Uterus (tissue), 4 donors: ENCODE results near the gene SFSWAP. TPM values are rescaled to one million over a fixed set of nuclear protein-coding genes. Genes with fewer than 3 reads are reported as not detected.

Experiments used
- DNase-seq, 2 donors: peaks; one replicate each; pipeline ENCODE4 v3.0.0-alpha.2; 2019 to 2020
- H3K27ac ChIP-seq, 2 donors: fragments of 200-600 bp; sonication (generic); 1 replicate in 1 of 2; 2 replicates in 1 of 2; pipeline ENCODE4 v1.5.1; 2016 to 2018
- H3K27me3 ChIP-seq, 2 donors: fragments of 200-600 bp; sonication (generic); one replicate each; pipeline ENCODE4 v1.5.1; 2018 to 2019; ENCODE audit warnings: control low read depth in 1 of 2
- H3K36me3 ChIP-seq, 2 donors: fragments of 200-600 bp; sonication (generic); one replicate each; pipeline ENCODE4 v1.5.1; 2019; ENCODE audit warnings: control low read depth in 1 of 2
- H3K4me1 ChIP-seq, 2 donors: fragments of 200-600 bp; sonication (generic); one replicate each; pipeline ENCODE4 v1.5.1; 2018 to 2019; ENCODE audit warnings: control low read depth in 1 of 2
- H3K4me3 ChIP-seq, 2 donors: fragments of 200-600 bp; sonication (generic); 1 replicate in 1 of 2; 2 replicates in 1 of 2; pipeline ENCODE4 v1.5.1; 2018 to 2019; ENCODE audit warnings: mild to moderate bottlenecking in 1 of 2
- H3K9me3 ChIP-seq, 2 donors: fragments of 200-600 bp; sonication (generic); one replicate each; pipeline ENCODE4 v1.5.1; 2019; ENCODE audit warnings: control low read depth in 1 of 2
- POLR2A ChIP-seq, 2 donors: fragments of 450-650 bp; IDR thresholded peaks; one replicate each; pipeline ENCODE4 v1.6.1; 2016; ENCODE audit warnings: antibody characterized with exemption in 2 of 2, mild to moderate bottlenecking in 1 of 2, moderate library complexity in 1 of 2
- intact Hi-C: fragments of 100-400 bp; cut with DNase I; formaldehyde crosslinking; loops from one replicate; pipeline ENCODE4 v1.15.1; 2023; ENCODE audit warnings: low total_unique reads
- total RNA-seq, 4 donors: library from RNA; depleted of rRNA in 3 of 4; stranded (reverse); fragments of >200 nt in 3 of 4; gene quantifications; one replicate each; pipeline versions ENCODE4 v1.1.0 to v1.2.4, GENCODE V29; 2014 to 2023
- TF ChIP-seq, protein P1 (sequence below), 4 experiments: fragments of 200-600 bp in 2 of 4; fragments of 450-650 bp in 2 of 4; sonication (generic) in 2 of 4; IDR thresholded peaks; one replicate each; pipeline ENCODE4 v1.5.1; 2016 to 2019; ENCODE audit warnings: antibody characterized with exemption in 4 of 4, mild to moderate bottlenecking in 2 of 4, moderate library complexity in 1 of 4
- donor health status: DM: yes; HTN: yes; CAD: no.

The SFSWAP gene
- total RNA-seq, 4 donors from 2014 or later, result 25.3 to 78.1 (median 55.2) TPM

- Histone ChIP-seq H3K4me1 (peaks cover 0 to 14% of the 10 kb centered on the region in 2 donors), H3K27me3 (peaks cover 0 to 3% of the 10 kb centered on the region in 2 donors), H3K4me3 (peak overlapping the region; percentile 36 to 50), H3K9me3 (no peaks in the 10 kb centered on the region), H3K27ac (peak overlapping the region; percentile 73 to 76), H3K36me3 (no peaks in the 10 kb centered on the region)
- intact Hi-C loops, result no loop called here
- no peak for DNase-seq
- TF ChIP-seq, protein P1, sequence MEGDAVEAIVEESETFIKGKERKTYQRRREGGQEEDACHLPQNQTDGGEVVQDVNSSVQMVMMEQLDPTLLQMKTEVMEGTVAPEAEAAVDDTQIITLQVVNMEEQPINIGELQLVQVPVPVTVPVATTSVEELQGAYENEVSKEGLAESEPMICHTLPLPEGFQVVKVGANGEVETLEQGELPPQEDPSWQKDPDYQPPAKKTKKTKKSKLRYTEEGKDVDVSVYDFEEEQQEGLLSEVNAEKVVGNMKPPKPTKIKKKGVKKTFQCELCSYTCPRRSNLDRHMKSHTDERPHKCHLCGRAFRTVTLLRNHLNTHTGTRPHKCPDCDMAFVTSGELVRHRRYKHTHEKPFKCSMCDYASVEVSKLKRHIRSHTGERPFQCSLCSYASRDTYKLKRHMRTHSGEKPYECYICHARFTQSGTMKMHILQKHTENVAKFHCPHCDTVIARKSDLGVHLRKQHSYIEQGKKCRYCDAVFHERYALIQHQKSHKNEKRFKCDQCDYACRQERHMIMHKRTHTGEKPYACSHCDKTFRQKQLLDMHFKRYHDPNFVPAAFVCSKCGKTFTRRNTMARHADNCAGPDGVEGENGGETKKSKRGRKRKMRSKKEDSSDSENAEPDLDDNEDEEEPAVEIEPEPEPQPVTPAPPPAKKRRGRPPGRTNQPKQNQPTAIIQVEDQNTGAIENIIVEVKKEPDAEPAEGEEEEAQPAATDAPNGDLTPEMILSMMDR (IDR thresholded peaks at IDR 0.05), result no peak
- no peak for TF ChIP-seq POLR2A (IDR thresholded peaks at IDR 0.05)
Observed at GRCh38 chr12:131830914-131831571, 120.2 kb downstream of the SFSWAP start.

DNA sequence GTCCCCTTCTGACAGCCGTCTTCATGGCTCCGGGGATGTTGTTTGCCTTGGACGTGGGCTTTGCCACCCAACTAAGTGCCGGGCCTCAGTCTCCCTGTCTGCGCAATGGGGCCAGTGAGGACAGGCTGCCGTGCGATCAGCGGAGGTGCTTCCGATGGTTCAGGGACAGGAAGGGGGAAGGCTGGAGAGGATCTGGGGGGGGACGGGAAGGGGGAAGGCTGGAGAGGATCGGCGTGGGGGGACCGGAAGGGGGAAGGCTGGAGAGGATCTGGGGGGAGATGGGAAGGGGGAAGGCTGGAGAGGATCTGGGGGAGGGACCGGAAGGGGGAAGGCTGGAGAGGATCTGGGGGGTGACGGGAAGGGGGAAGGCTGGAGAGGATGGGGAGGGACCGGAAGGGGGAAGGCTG, 120.7 kb downstream of the SFSWAP start:
- intact Hi-C loops, result no loop called here
- Histone ChIP-seq H3K36me3 (no peaks in the 10 kb centered on the region), H3K9me3 (no peaks in the 10 kb centered on the region), H3K27me3 (peaks cover 0 to 3% of the 10 kb centered on the region in 2 donors), H3K27ac (peak overlapping the region; percentile 73 to 76), H3K4me1 (peaks cover 0 to 14% of the 10 kb centered on the region in 2 donors), H3K4me3 (peak overlapping the region; percentile 36 to 50)
- TF ChIP-seq POLR2A (IDR thresholded peaks at IDR 0.05), result no peak
- TF ChIP-seq, protein P1 (IDR thresholded peaks at IDR 0.05), result no peak
- DNase-seq, result peak; percentile 33 to 44

- Histone ChIP-seq H3K27ac (peak overlapping the region; percentile 16 to 27), H3K27me3 (peaks cover 0 to 3% of the 10 kb centered on the region in 2 donors), H3K9me3 (no peaks in the 10 kb centered on the region), H3K4me1 (peaks cover 0 to 14% of the 10 kb centered on the region in 2 donors), H3K36me3 (no peaks in the 10 kb centered on the region), H3K4me3 (peak overlapping the region; percentile 27 to 30)
- no peak for TF ChIP-seq POLR2A (IDR thresholded peaks at IDR 0.05)
- TF ChIP-seq, protein P1 (IDR thresholded peaks at IDR 0.05), result no peak
- peak; percentile 52 to 72 for DNase-seq
- intact Hi-C loops, result no loop called here
Observed at GRCh38 chr12:131832321-131833231, 121.7 kb downstream of the SFSWAP start.

- Histone ChIP-seq H3K27ac (no peak overlapping the region), H3K4me1 (peaks cover 0 to 14% of the 10 kb centered on the region in 2 donors), H3K9me3 (no peaks in the 10 kb centered on the region), H3K27me3 (peaks cover 0 to 3% of the 10 kb centered on the region in 2 donors), H3K4me3 (no peak overlapping the region), H3K36me3 (no peaks in the 10 kb centered on the region)
- no peak for DNase-seq
- TF ChIP-seq, protein P1 (IDR thresholded peaks at IDR 0.05), result no peak
- TF ChIP-seq POLR2A (IDR thresholded peaks at IDR 0.05), result no peak
- intact Hi-C loops, result no loop called here
Observed at GRCh38 chr12:131833288-131833895, 122.5 kb downstream of the SFSWAP start.
